ENCODE data around the gene PDE8A.
"Not testable (repeated sequence)": the region's sequence is repeated elsewhere in the genome, so short reads cannot be mapped to it uniquely, and the experiment has no call there.

Gene PDE8A

DNA sequence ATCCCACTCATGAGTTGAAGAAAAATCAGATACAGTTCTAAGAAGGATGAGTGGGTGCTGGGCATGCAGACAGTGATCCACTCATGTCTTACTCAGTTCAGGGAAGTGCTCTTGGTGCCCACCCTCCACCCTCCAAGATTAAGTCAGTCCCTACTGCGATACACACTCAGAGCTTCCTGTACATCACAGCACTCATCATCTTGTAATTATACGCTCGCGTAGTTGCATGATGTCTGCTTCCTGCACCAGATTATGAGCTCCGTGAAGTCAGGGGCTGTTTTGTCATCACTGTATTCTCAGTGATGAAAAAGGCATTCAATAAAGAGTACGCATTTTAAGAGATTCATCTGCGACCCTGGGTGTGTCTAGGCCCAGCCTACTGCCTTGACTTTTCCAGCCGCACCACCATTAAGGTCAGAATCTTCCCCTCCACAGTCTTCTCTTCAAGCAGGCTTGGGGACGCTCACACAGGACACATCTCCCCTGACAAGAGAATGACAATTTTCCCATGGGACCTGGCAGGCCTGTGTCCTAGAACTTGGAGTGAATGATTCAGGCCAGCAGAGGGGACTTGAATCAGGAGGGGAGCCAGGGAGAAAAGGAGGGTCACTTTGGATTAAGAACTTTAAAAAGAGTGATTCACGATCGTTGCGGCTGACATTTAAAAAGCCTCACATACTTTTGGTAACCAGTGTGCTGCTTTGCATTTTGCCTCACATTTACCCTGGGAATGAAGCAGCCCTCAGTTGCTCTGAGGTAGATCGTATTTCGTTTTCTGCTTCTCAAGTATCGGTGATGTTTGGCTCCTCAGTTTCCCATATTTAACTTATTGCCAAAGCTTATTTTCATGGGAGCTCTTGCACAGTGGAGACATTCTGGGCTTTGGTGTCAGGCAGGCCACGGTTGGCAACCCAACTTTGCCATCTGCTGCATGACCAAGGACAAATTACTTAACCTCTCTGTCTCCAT is 7.9 kb upstream of the PDE8A start:
- DNase-seq (no peak), ATAC-seq (replicated peaks) (no peak)
- Mint-ChIP-seq H3K36me3 (no peaks in the 10 kb centered on the region), H3K9me3 (no peaks in the 10 kb centered on the region), H3K4me1 (peaks cover 0 to 4% of the 10 kb centered on the region in 2 donors), H3K27me3 (peaks cover 0 to 5% of the 10 kb centered on the region in 2 donors), H3K4me3 (no peak overlapping the region), H3K27ac (no peak overlapping the region)

DNA sequence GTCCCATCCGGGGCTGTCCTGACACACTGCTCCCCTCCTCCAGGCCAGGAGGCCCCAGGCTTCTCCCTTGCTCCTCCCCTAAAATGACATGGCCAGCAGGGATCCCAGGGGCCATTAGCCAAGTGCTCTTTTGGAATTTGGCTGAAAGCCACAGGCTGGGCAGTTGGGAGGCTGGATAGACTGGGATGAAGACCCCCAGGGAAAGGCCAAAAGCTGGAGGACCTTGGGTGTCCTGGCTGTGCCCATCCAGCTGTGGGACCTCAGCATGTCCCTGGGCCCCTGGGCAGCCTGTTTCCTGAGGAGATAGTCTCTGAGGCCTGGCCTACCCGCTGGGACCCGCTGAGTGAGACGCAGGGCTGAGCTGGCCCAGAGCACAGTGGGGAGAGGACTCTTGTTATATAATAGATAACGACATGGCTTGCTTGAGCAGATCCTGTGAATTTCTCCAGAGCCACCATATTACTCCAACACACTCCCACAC is 5.7 kb upstream of the PDE8A start:
- Mint-ChIP-seq H3K27ac (no peak overlapping the region), H3K4me1 (peaks cover 8 to 13% of the 10 kb centered on the region in 2 donors), H3K9me3 (no peaks in the 10 kb centered on the region), H3K27me3 (peaks cover 0 to 11% of the 10 kb centered on the region in 2 donors), H3K4me3 (no peak overlapping the region), H3K36me3 (no peaks in the 10 kb centered on the region)
- ATAC-seq (replicated peaks): no peak
- DNase-seq: no peak

DNA sequence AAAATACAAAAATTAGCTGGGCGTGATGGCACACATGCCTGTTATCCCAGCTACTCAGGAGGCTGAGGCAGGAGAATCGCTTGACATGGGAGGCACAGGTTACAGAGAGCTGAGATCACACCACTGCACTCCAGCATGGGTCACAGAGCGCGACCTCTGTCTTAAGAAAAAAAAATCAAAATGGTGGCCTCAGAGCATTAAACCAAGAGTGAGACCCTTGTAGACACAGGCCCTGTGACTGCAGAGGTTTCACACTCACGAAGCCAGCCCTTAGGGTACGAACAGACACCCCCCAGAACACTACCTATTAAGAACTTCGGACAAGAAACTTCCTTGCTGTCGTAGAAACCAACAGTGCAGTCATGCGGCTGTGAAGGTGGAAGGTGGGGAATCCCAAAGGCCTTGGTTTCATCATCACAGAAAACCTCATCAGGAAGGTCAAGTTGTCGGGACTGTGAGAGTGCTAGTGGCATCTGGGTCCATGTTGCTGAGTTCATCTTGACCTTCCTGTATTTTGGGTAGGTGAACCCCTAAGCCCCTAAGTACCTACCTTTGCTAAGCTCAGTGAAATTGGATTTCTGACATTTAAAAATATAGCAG is 4.8 kb upstream of the PDE8A start:
- DNase-seq (no peak), ATAC-seq (replicated peaks) (no peak)
- H3K27ac Mint-ChIP-seq: peak overlapping the region; percentile 66
- no peaks in the 10 kb centered on the region for H3K36me3 Mint-ChIP-seq
- no peaks in the 10 kb centered on the region for H3K9me3 Mint-ChIP-seq
- H3K4me1 Mint-ChIP-seq: peaks cover 8 to 13% of the 10 kb centered on the region in 2 donors
- peaks cover 0 to 11% of the 10 kb centered on the region in 2 donors for H3K27me3 Mint-ChIP-seq
- H3K4me3 Mint-ChIP-seq: no peak overlapping the region

GRCh38 chr15:84979651-84980050 is 2.0 kb upstream of the PDE8A start:
- H3K27ac Mint-ChIP-seq: peak overlapping the region; percentile 89

DNA sequence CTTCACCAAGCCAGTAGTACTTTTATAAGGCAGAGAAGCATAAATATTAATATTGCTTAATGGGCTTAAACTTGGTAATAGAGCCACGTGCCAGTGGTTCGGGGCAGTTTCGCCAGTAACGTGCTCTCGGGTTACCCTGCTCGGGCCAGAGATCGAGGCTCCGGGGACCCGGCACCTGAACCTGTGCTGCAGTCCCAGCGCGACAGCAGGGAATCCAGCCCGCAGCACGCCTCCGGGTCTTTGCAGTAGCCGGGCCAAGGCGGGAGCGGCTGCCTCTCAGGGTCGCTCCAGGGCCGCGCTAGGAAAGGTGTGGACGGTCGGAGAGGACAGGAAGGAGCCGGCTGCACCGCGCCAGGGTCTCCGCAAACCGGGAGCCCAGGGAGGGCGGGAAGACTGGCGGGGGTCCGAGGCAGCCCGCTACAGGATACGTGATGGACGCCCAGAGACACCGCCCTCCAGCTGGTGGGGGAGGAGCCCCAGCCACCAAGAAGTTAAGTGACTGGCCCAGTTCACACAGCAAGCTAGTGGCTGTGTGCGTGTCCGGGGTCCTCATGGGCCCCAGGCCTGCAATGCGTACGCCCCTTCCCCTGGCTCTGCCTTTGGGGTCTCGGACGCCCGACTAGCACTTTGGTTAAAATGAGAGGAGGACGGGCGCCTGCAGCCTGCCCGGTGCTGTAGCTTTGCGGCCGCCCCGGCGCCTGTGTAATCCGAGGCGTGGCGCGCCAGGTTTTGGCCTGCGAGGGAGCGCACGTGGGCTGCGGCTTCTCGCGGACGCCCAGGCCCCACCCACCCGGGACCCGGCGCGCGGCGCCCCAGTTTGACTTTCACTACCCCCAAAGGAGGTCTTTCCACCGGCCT is 1.2 kb upstream of the PDE8A start:
- H3K36me3 Mint-ChIP-seq: no peaks in the 10 kb centered on the region
- H3K4me1 Mint-ChIP-seq: peaks cover 11 to 41% of the 10 kb centered on the region in 2 donors
- H3K27me3 Mint-ChIP-seq: peaks cover 0 to 6% of the 10 kb centered on the region in 2 donors
- peak; percentile 77 to 79 for ATAC-seq (replicated peaks)
- peak overlapping the region; percentile 94 to 99 for H3K4me3 Mint-ChIP-seq
- DNase-seq: peak; percentile 84
- no peaks in the 10 kb centered on the region for H3K9me3 Mint-ChIP-seq
- peak overlapping the region; percentile 99 for H3K27ac Mint-ChIP-seq

More at GRCh38 chr15:84979651-84980050, 2.0 kb upstream of the PDE8A start:
- H3K9me3 Mint-ChIP-seq: no peaks in the 10 kb centered on the region
- DNase-seq: no peak
- ATAC-seq (replicated peaks): no peak
- H3K36me3 Mint-ChIP-seq: no peaks in the 10 kb centered on the region
- H3K4me1 Mint-ChIP-seq: peaks cover 9 to 33% of the 10 kb centered on the region in 2 donors
- peak overlapping the region; percentile 94 to 99 for H3K4me3 Mint-ChIP-seq
- peaks cover 0 to 6% of the 10 kb centered on the region in 2 donors for H3K27me3 Mint-ChIP-seq

DNA sequence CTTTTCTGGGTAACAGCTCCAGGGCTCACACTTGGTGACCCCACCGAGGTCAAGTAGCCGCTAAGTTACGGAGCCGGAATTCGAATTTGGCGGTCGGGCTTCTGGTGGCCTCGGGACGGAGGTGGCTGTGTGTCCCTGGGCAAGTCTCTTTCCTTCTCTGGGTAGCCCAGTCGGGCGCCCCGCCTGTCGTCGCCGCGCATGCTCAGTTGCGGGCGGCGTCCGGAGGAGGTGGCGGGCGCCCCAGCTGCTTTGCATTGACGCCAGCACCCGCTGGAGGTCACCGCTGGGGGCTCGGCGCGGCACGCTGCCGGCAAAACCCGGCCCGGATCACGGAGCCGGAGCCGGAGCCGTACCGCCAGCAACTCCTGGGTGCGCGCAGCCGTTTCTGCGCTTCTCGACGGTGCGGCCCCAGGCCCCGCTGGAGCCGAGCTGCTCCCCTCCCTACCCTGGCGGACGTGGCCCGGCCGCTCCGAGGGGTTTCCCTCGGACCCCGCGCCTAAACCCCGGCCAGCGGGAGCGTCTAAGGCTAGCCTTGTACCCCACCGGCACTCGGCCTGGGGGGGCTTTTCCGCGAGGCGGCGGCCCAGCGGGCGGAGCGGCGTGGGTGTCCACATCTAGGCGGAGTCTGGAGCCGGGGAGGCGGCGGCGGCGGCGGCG is 474 bp upstream of the PDE8A start:
- H3K9me3 Mint-ChIP-seq: no peaks in the 10 kb centered on the region
- H3K27me3 Mint-ChIP-seq: peaks cover 0 to 6% of the 10 kb centered on the region in 2 donors
- peak overlapping the region; percentile 99 for H3K27ac Mint-ChIP-seq

GRCh38 chr15:84982301-84982920 is 755 bp downstream of the PDE8A start:
- Mint-ChIP-seq H3K27ac (peak overlapping the region; percentile 96), H3K4me1 (peaks cover 17 to 50% of the 10 kb centered on the region in 2 donors), H3K4me3 (peak overlapping the region; percentile 93 to 94), H3K27me3 (peaks cover 0 to 6% of the 10 kb centered on the region in 2 donors), H3K9me3 (no peaks in the 10 kb centered on the region), H3K36me3 (no peaks in the 10 kb centered on the region)
- DNase-seq (peak; percentile 33), ATAC-seq (replicated peaks) (no peak)

More for the DNA sequence above, 474 bp upstream of the PDE8A start:
- H3K4me1 Mint-ChIP-seq: peaks cover 14 to 47% of the 10 kb centered on the region in 2 donors
- ATAC-seq (replicated peaks): peak; percentile 78 to 81
- peak overlapping the region; percentile 94 to 99 for H3K4me3 Mint-ChIP-seq
- H3K36me3 Mint-ChIP-seq: no peaks in the 10 kb centered on the region
- DNase-seq: peak; percentile 98

GRCh38 chr15:84983294-84983693 is 1.6 kb downstream of the PDE8A start:
- no peak for ATAC-seq (replicated peaks)
- no peak for DNase-seq
- Mint-ChIP-seq H3K4me3 (peak overlapping the region; percentile 93 to 94), H3K9me3 (no peaks in the 10 kb centered on the region), H3K27ac (no peak overlapping the region), H3K4me1 (peaks cover 21 to 54% of the 10 kb centered on the region in 2 donors), H3K36me3 (no peaks in the 10 kb centered on the region), H3K27me3 (peaks cover 0 to 6% of the 10 kb centered on the region in 2 donors)

- H3K27ac Mint-ChIP-seq: no peak overlapping the region
- DNase-seq (no peak), ATAC-seq (replicated peaks) (no peak)
- H3K27me3 Mint-ChIP-seq: peaks cover 0 to 6% of the 10 kb centered on the region in 2 donors
- H3K4me1 Mint-ChIP-seq: peaks cover 25 to 59% of the 10 kb centered on the region in 2 donors
- no peaks in the 10 kb centered on the region for H3K9me3 Mint-ChIP-seq
- H3K4me3 Mint-ChIP-seq: no peak overlapping the region
- no peaks in the 10 kb centered on the region for H3K36me3 Mint-ChIP-seq
Observed at GRCh38 chr15:84983711-84984110, 2.1 kb downstream of the PDE8A start.

GRCh38 chr15:84985158-84985557 is 3.5 kb downstream of the PDE8A start:
- H3K4me1 Mint-ChIP-seq: peaks cover 24 to 65% of the 10 kb centered on the region in 2 donors
- ATAC-seq (replicated peaks) (no peak), DNase-seq (no peak)
- no peaks in the 10 kb centered on the region for H3K9me3 Mint-ChIP-seq
- no peaks in the 10 kb centered on the region for H3K36me3 Mint-ChIP-seq
- H3K27ac Mint-ChIP-seq: peak overlapping the region; percentile 14
- no peaks in the 10 kb centered on the region for H3K27me3 Mint-ChIP-seq
- no peak overlapping the region for H3K4me3 Mint-ChIP-seq

- H3K27ac Mint-ChIP-seq: peak overlapping the region; percentile 51
- not testable (repeated sequence) for DNase-seq, H3K27me3 Mint-ChIP-seq, H3K9me3 Mint-ChIP-seq, H3K4me3 Mint-ChIP-seq, H3K36me3 Mint-ChIP-seq
- peak; percentile 33 to 38 for ATAC-seq (replicated peaks)
- peaks cover 38 to 85% of the 10 kb centered on the region in 2 donors for H3K4me1 Mint-ChIP-seq
Observed at GRCh38 chr15:84987351-84987750, 5.7 kb downstream of the PDE8A start.

GRCh38 chr15:84987949-84988624 is 6.4 kb downstream of the PDE8A start:
- Mint-ChIP-seq H3K4me1 (peaks cover 42 to 85% of the 10 kb centered on the region in 2 donors), H3K9me3 (peaks cover 0 to 2% of the 10 kb centered on the region in 2 donors), H3K27ac (peak overlapping the region; percentile 80), H3K27me3 (no peaks in the 10 kb centered on the region), H3K36me3 (no peaks in the 10 kb centered on the region), H3K4me3 (peak overlapping the region; percentile 14 to 70)
- ATAC-seq (replicated peaks) (peak; percentile 60 to 71), DNase-seq (no peak)

Measured in stimulated activated naive B cell treated with anti-CD40 and anti-IgM and Interleukin-4, amounts not matched to agents 10 μg/mL and 1 μg/mL and 100 μg/mL, for 72 hours (primary cell).